K562 (cell line): ENCODE results near the gene NXF1. TPM values are rescaled to one million over a fixed set of nuclear protein-coding genes. Genes with fewer than 3 reads are reported as not detected.

ENCODE experiments used
- CEBPB ChIP-seq: fragments of 450-650 bp; IDR thresholded peaks from 2 replicates; pipeline ENCODE4 v1.6.1; 2016; ENCODE audit warnings: missing genetic modification characterization, missing compliant biosample characterization
- FOSL1 ChIP-seq: fragments of 200-800 bp; sonication (Bioruptor generic); conservative IDR thresholded peaks from 2 replicates; pipeline ENCODE4 v1.6.1; 2016; ENCODE audit warnings: missing genetic modification characterization, missing compliant biosample characterization
- FOXA1 ChIP-seq: fragments of 450-650 bp; IDR thresholded peaks from 2 replicates; pipeline ENCODE4 v1.6.1; 2016; ENCODE audit warnings: mild to moderate bottlenecking, borderline replicate concordance
- HES1 ChIP-seq: fragments of 450-650 bp; IDR thresholded peaks from 2 replicates; pipeline ENCODE4 v1.6.1; 2016; ENCODE audit warnings: low read depth, mild to moderate bottlenecking, moderate library complexity
- JUN ChIP-seq, 2 experiments: sonication (generic) in 1 of 2; formaldehyde crosslinking in 1 of 2; IDR thresholded peaks; 2 replicates each; pipeline versions ENCODE4 v1.6.1 to v1.8.0; 2012 to 2022; ENCODE audit warnings: borderline replicate concordance in 2 of 2, mild to moderate bottlenecking in 2 of 2, improper control_type of control experiment in 1 of 2, low read depth in 1 of 2, low read length in 1 of 2, missing genetic modification reagents in 1 of 2
- MTF1 ChIP-seq: fragments of 250-450 bp; sonication (Bioruptor Pico); IDR thresholded peaks from 2 replicates; pipeline ENCODE4 v1.9.0; 2021; ENCODE audit warnings: moderate library complexity, mild to moderate bottlenecking, inconsistent platforms, borderline replicate concordance
- NCOA4 ChIP-seq: fragments of 450-650 bp; IDR thresholded peaks from 2 replicates; pipeline ENCODE4 v1.6.1; 2018; ENCODE audit warnings: mild to moderate bottlenecking; ENCODE audit not compliant: partially characterized antibody
- NCOA6 ChIP-seq: fragments of 450-650 bp; IDR thresholded peaks from 2 replicates; pipeline ENCODE4 v1.6.1; 2017; ENCODE audit warnings: mild to moderate bottlenecking
- PCBP1 ChIP-seq: fragments of 200-400 bp; formaldehyde crosslinking; IDR thresholded peaks from 2 replicates; pipeline ENCODE4 v1.6.1; 2018; ENCODE audit warnings: mild to moderate bottlenecking, low read depth, low read length; ENCODE audit not compliant: poor library complexity, severe bottlenecking
- PRDM10 ChIP-seq: fragments of 450-650 bp; IDR thresholded peaks from 2 replicates; pipeline ENCODE4 v1.6.1; 2018; ENCODE audit not compliant: partially characterized antibody
- SETDB1 ChIP-seq: IDR thresholded peaks from one replicate; pipeline ENCODE4 v1.6.1; 2012; ENCODE audit warnings: low read length, control low read depth, inconsistent platforms
- SRSF3 ChIP-seq: fragments of 200-400 bp; formaldehyde crosslinking; IDR thresholded peaks from 2 replicates; pipeline ENCODE4 v1.6.1; 2016; ENCODE audit warnings: mild to moderate bottlenecking, low read length, moderate library complexity; ENCODE audit not compliant: insufficient read depth
- SRSF7 ChIP-seq: fragments of 200-400 bp; formaldehyde crosslinking; optimal IDR thresholded peaks from 2 replicates; pipeline ENCODE3; 2017; ENCODE audit warnings: mild to moderate bottlenecking, low read depth, low read length
- U2AF1 ChIP-seq: fragments of 200-400 bp; formaldehyde crosslinking; optimal IDR thresholded peaks from 2 replicates; pipeline ENCODE3; 2017; ENCODE audit warnings: mild to moderate bottlenecking, low read depth, low read length, moderate library complexity
- YY1 ChIP-seq, 3 experiments: IDR thresholded peaks; 2 replicates each; pipeline ENCODE4 v1.6.1; 2011; ENCODE audit warnings: low read length in 2 of 3, mild to moderate bottlenecking in 2 of 3, moderate library complexity in 2 of 3, borderline replicate concordance in 1 of 3, control low read depth in 1 of 3, low read depth in 1 of 3; ENCODE audit not compliant: insufficient read depth in 3 of 3, insufficient replicate concordance in 2 of 3, control insufficient read depth in 1 of 3, insufficient read length in 1 of 3; ENCODE audit errors: extremely low read depth in 1 of 3
- ZBTB1 ChIP-seq: sonication (generic); formaldehyde crosslinking; IDR thresholded peaks from 2 replicates; pipeline ENCODE4 v1.8.1; 2023; ENCODE audit warnings: missing genetic modification reagents, low read depth, mild to moderate bottlenecking, borderline replicate concordance
- ZFPM2 ChIP-seq: fragments of 250-450 bp; sonication (Bioruptor Pico); IDR thresholded peaks from 2 replicates; pipeline ENCODE4 v1.5.1; 2022; ENCODE audit warnings: mild to moderate bottlenecking
- ZKSCAN3 ChIP-seq: fragments of 250-450 bp; sonication (Bioruptor Pico); IDR thresholded peaks from 2 replicates; pipeline ENCODE4 v1.4.0; 2020
- ZNF280B ChIP-seq: fragments of 250-450 bp; sonication (Bioruptor Pico); IDR thresholded peaks from 2 replicates; pipeline ENCODE4 v1.5.1; 2021; ENCODE audit warnings: mild to moderate bottlenecking
- ZNF584 ChIP-seq: fragments of 200-800 bp; sonication (Bioruptor generic); IDR thresholded peaks from 2 replicates; pipeline ENCODE4 v1.6.1; 2016; ENCODE audit warnings: low read depth, mild to moderate bottlenecking, missing genetic modification characterization, missing compliant biosample characterization
- polyA plus RNA-seq, 8 experiments: library from polyadenylated mRNA; depleted of rRNA in 4 of 8; stranded (reverse) in 5 of 8; unstranded in 3 of 8; fragments of >200 nt; fragmentation: Nextera tagmentation in 2 of 8; fragmentation: Illumina TruSeq in 1 of 8; extraction: Ambion mirVana in 2 of 8; extraction: Trizol in 1 of 8; gene quantifications; 2 replicates each; pipeline versions ENCODE4 v1.2.1 to v1.2.3, GENCODE V29; 2011 to 2014; ENCODE audit warnings: inconsistent platforms in 1 of 8, missing spikeins in 1 of 8
- total RNA-seq, 7 experiments: library from RNA; depleted of rRNA in 6 of 7; stranded (reverse); fragments of >200 nt in 6 of 7; fragmentation: Illumina TruSeq in 2 of 7; extraction: Trizol in 2 of 7; gene quantifications; 2 replicates each; pipeline versions ENCODE4 v1.2.1 to v1.2.3, GENCODE V29; 2011 to 2021; ENCODE audit warnings: low replicate concordance in 1 of 7
- TF ChIP-seq, protein P1 (sequence below): fragments of 250-450 bp; sonication (Bioruptor Pico); IDR thresholded peaks from 2 replicates; pipeline ENCODE4 v1.8.0; 2021; ENCODE audit warnings: moderate library complexity, mild to moderate bottlenecking, inconsistent platforms

NXF1 gene
- total and polyA plus RNA-seq, 9 of the 15 experiments (the other 6 are each of a cell fraction or from before 2014, with no cell fraction given) = 18.1 to 98.3 (median 35.8) TPM

- TF ChIP-seq SRSF7 = no peak
- no peak for TF ChIP-seq SRSF3
- TF ChIP-seq ZKSCAN3 (CRISPR knock-in tag) = no peak
- no peak for TF ChIP-seq NCOA4
- peak; percentile 62 for TF ChIP-seq FOSL1
- no peak for TF ChIP-seq HES1
- peak; percentile 54; the same call in 1 of the 2 replicates for TF ChIP-seq JUN (IDR thresholded peaks at IDR 0.05; ENCODE audit: borderline replicate concordance, low read depth, low read length)
- peak; percentile 83; the same call in 1 of the 2 replicates for TF ChIP-seq JUN (CRISPR knock-in tag; IDR thresholded peaks at IDR 0.05; ENCODE audit: borderline replicate concordance)
- no peak for TF ChIP-seq FOXA1
- peak; percentile 38 for TF ChIP-seq ZBTB1 (CRISPR knock-in tag)
- peak; percentile 70 to 95 (median 91) for TF ChIP-seq YY1 (IDR thresholded peaks at IDR 0.05; ENCODE audit: borderline replicate concordance in 1 of 3, control insufficient read depth in 1 of 3, extremely low read depth in 1 of 3, insufficient read depth in 3 of 3, insufficient read length in 1 of 3, insufficient replicate concordance in 2 of 3, low read depth in 1 of 3, low read length in 2 of 3)
- 0 out of 2 replicates have a peak, but pooled peaks have one; percentile 10 for TF ChIP-seq ZNF280B (CRISPR knock-in tag)
- TF ChIP-seq ZNF584 = no peak
- TF ChIP-seq ZFPM2 = no peak
- TF ChIP-seq SETDB1 = peak; percentile 35
- TF ChIP-seq PRDM10 = no peak
- TF ChIP-seq MTF1 = no peak
- TF ChIP-seq U2AF1 = peak; percentile 11
- no peak for TF ChIP-seq NCOA6
- TF ChIP-seq, protein P1, sequence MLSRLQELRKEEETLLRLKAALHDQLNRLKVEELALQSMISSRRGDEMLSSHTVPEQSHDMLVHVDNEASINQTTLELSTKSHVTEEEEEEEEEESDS (CRISPR knock-in tag) = no peak
- no peak for TF ChIP-seq CEBPB (tag)
- no peak for TF ChIP-seq PCBP1
Observed at GRCh38 chr11:62787005-62787759, 18.1 kb downstream of the NXF1 start, which contains the start of gene TMEM179B (continued).
